Measurements from ENCODE around the gene AP3S2.

The AP3S2 gene

DNA sequence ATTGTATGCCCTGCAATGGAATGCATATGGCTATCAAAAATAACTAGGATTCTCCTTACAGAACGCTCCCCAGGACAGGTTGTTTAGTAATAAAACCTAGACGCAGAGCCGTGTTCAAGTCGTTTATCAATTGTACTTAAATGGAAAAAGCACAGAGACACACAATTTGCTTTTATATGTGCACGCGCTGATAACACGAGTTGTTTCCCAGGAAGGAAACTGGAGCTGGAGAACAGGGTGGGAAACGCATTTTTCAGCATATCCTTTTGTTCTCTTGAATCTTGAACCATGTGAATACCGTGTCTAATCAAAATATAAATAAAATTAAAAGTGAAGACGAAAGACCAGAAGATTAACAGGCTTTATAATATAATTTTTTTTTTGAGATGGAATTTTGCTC is 75.5 kb downstream of the AP3S2 start:
- in situ Hi-C loops (cut with MboI; ENCODE audit: low sequenced_read_pairs) = no loop called here

DNA sequence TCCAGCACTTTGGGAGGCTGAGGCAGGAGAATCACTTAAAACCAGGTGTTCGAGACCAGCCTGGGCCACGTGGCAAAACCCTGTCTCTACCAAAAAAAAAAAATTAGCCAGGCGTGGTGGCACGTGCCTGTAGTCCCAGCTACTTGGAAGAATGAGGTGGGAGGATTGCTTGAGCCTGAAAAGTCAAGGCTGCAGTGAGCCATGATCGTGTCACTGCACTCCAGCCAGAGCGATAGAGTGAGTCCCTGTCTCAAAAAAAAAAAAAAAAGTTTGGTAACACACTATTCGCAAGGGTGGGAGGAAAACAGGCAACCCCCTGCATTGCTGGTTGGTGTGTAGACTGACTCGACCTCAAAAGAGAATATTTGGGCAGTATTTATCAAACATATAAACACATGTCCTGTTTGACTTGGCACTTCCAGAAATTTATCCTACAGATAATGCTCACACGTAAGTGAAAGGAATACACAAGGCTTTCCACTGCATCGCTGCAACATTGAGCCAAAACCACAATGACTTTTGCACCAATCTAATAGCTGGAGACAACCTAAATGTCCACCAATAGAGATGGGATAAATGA is 76.0 kb downstream of the AP3S2 start:
- in situ Hi-C loops (cut with MboI; ENCODE audit: low sequenced_read_pairs) = no loop called here

DNA sequence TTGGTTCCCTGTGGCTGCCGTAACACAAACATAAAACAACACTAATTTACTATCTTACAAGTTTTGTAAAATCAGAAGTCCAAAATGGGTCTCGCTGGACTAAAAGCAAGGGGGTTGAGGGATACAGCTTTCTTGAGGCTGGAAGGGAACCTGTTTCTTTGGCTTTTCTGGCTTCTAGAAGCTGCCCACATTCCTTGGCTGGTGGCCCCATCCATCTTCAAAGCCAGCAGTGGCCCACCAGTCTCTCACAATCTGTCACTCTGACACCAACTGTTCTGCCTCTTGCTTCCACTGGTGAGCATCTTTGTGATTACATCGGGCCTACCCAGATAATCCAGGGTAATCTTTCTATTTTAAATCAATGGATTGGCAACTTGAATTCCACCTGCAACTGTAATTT is 78.0 kb downstream of the AP3S2 start:
- in situ Hi-C loops (cut with MboI; ENCODE audit: low sequenced_read_pairs) = no loop called here

DNA sequence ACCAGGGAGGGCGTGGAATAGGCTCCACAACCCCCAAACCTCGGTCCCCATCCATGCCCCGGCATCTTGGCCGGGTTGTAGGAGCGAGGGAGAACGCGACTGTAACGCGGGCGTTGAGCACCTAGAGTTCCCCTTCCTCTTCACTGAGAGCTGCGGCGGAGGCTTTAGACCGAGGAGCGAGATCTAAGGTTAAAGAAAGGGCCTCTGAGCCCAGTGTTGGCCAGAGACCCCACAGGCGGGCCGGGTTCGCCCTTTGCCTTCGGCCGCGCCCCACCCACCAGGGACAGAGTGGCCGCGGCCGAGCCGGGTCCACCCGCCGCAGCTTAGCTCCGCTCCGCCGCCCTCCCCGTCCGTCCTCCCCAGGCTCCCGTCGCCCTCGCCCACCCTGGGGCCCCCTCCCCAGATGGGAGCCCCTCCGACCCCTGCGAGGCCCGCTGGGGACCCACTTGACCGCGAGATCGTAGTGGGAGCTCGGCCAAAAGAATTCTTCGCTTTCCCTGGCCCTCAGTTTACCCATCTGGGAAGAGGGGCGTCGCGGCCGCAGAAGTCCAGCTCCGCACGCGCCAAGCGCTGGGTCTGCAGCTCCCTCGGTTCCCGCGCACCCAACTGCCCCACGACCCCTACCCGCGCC is 79.6 kb downstream of the AP3S2 start:
- in situ Hi-C loops (cut with MboI; ENCODE audit: low sequenced_read_pairs) = no loop called here

DNA sequence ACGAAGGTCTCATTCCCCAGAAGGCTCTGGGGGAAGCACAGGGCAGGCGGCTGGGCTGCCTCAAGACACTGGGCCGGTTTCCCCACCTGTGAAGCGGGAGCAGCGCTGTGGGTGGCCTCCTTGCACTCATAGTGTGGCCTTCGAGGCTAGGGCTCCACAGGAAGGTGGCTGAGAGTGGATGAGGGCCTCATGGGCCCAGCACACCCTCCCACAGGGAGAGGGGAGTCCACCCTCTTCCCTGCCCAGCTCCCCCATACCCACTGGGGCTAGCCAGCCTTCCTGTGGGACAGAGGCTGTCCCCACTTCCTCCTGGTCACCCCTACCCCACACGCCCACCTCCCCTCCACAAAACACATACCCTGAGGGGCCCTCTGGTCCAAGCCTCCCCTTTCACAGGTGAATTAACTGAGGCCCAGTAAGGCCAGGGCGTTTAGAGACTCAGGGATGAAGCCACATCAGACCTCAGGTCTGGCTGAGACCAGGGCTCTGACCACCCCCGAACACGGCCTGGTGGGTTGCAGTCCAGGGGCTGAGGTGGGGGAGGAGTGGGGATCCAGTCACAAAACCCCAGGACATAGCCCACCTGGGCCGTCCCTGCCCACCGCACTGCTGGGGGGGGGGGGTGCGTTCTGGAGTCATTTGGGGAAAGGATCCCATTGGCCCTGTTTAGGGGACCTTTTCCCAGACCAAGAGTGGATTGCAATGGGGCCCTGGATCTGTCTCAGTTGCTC is 80.2 kb downstream of the AP3S2 start:
- in situ Hi-C loops (cut with MboI; ENCODE audit: low sequenced_read_pairs) = no loop called here

DNA sequence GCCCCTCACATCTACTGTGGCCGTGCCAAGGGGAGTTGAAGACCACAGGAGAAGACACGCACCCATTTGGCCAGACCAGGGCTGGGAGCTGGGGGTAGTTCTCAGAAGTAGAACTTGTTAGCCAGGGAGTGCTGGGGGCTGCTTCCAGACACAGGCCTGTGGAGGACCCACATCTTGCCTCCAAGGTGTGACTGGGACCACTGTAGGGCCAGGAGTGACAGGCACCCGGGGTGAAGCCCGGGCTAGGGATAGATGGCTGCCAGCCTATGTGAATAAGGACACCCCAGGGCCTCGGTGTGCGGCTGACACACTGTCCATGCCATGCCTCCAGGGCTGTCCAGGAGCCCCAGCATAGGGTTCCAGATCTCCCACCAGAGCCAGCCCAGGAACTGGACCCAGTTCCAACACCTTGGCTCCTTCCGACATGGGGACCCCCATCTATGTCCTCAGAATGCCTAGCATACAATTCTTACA is 80.9 kb downstream of the AP3S2 start:
- in situ Hi-C loops (cut with MboI; ENCODE audit: low sequenced_read_pairs) = no loop called here

DNA sequence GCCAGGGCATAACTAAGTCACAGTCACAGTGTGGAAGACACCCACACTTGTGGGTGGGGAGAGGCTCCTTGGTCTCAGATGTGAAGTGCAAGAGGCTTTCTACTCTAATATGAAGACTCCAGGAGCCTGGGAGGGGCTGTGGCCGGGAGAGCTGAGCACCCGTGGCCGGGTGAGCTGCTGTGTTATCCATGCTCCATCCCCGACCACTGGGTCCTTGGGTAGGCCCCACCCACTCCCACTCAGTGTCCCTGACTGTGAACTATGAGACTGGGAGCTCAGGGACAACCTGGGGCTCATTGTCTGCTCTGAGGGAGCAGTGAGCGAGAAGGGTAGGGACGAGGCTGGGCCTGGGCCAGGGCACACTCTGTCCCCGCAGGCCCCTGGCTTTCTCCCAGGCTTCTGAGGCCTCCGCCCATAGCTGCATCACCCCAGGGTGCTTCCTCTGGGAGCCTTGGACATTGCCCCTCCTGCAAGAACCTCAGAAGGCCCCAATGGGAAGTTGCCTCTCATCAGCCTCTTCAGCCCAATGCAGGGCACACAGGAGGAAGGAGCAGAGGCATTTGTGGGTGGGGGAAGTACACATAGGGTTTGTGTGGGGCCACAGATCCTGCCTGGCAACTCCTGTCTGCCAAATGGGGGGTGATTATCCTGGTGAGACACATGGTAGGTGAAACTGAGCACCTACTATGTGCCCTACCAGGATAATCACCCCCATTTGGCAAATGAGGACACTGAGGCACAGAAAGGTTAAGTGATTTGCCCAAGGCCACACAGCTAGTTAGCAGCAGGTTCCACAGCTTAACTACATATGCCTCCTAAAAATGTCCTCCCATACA is 81.6 kb downstream of the AP3S2 start:
- in situ Hi-C loops (cut with MboI; ENCODE audit: low sequenced_read_pairs) = no loop called here

DNA sequence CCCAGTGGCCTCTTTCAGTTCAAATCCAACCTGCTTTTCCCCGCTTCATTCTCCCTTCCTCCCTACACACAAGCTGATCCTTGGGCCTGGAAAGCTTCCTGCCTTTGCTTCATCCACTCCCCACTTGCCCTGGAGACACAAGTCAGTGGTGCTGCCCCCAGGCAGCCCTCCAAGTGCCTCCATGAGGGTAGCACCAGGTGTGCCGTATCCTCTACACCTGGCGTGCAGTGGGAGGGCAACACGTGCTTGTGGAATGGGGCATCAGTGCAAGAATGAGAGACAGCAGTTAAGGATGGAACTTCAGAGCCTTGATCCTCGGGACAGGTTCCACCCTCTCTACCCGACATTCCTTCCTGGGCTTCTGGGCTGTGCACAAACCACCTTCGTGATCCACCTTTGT is 83.0 kb downstream of the AP3S2 start:
- in situ Hi-C loops (cut with MboI; ENCODE audit: low sequenced_read_pairs) = no loop called here

DNA sequence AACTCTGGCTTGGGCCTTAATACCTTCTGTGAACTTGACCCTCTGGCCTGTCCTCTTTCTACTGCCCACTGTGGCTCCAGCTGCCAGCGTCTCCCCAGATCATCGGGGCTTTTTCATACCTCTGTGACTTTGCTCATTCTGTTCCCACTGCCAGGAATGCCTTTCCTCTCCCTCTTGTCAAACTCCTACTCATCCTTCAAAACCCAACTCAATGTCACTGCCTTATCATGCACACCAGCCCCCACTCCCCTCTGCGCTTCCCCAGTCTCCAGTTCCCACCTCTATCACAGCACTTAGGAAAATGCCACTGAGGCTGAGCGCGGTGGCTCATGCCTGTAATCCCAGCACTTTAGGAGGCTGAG is 84.0 kb downstream of the AP3S2 start:
- in situ Hi-C loops (cut with MboI; ENCODE audit: low sequenced_read_pairs) = no loop called here

DNA sequence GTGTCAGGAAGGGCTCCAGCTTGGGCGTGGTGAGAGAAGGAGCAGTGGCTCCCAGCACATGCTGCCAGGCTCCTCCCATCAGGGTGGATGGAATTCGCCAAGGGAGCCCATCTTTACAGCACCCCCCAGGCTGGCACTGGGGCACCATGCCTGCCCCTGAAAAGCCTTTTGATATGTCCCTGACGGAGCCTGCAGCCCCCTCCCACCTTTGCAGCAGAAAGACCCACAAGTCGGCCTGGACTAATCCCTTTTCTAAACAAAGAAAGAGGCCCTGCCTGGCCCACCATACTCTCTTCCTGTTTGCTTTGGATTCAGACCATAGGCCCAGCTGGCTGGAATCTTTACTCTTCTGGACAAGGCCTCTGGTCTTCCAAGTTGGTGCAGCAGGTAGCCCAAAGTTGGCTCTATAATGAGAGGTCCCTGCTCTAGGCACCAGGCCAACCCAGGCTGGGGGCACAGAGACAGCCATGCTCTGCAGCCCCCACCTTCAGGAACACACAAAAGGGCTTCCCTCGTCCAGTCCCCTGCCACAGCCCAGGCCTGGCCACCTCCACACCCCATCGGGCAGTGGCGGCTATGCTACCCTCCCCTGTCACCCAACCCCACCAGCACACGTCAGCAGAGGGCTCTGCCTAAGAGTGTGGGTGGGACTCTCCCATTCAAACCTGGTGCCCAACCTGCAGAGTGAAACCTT is 84.6 kb downstream of the AP3S2 start:
- in situ Hi-C loops (cut with MboI; ENCODE audit: low sequenced_read_pairs) = no loop called here

DNA sequence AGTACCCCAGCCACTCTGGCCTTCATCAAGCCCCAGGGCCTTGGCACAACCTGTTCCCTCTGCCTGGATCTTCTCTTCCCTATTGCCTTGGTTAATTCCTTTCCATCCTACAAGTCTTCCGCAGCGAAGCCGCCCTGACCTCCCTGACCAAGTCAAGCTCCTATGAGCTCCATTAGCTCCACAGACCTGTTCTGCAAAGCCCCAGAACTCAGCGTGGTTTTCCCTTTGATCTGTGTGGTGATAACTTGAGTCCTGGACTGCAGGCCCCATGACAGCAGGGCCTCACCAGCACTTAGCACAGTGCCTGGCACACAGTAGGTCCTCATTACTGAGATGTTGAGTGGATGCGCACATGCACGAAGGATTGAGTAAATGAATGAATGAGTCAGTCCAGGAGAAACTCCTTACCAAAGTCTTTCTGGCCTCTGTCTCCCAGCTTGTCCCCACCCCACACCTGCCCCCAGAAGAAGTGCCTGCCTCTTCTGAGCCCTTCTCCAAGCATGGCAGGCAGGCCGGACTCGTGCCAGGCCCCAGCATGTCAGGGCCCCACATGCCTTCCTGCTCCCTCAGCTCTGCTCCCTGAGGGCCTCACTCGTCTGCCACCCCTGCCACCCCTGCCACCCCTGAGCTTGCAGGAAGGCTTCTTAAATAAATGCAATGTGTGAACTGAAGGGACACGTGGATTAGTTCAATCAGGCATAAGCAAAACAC is 85.5 kb downstream of the AP3S2 start:
- in situ Hi-C loops (cut with MboI; ENCODE audit: low sequenced_read_pairs) = no loop called here

DNA sequence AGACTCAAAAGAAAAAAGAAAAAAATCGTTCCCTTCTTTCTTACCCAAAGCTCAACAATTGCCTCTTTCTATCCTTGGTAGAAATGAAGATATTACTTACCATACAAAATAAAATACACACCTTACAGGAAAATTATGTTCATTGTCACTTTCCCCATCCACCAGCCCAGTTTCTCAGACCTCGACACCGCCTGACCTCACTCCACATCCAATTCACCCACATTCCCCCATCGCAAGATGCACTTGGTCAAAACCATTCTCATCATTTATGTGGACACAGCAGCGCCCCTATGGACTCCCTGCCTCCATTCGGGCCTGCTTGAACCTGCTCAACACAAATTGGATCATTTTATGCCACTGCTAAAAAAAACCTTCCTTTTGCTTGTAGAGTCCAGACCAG is 86.1 kb downstream of the AP3S2 start:
- in situ Hi-C loops (cut with MboI; ENCODE audit: low sequenced_read_pairs) = no loop called here

DNA sequence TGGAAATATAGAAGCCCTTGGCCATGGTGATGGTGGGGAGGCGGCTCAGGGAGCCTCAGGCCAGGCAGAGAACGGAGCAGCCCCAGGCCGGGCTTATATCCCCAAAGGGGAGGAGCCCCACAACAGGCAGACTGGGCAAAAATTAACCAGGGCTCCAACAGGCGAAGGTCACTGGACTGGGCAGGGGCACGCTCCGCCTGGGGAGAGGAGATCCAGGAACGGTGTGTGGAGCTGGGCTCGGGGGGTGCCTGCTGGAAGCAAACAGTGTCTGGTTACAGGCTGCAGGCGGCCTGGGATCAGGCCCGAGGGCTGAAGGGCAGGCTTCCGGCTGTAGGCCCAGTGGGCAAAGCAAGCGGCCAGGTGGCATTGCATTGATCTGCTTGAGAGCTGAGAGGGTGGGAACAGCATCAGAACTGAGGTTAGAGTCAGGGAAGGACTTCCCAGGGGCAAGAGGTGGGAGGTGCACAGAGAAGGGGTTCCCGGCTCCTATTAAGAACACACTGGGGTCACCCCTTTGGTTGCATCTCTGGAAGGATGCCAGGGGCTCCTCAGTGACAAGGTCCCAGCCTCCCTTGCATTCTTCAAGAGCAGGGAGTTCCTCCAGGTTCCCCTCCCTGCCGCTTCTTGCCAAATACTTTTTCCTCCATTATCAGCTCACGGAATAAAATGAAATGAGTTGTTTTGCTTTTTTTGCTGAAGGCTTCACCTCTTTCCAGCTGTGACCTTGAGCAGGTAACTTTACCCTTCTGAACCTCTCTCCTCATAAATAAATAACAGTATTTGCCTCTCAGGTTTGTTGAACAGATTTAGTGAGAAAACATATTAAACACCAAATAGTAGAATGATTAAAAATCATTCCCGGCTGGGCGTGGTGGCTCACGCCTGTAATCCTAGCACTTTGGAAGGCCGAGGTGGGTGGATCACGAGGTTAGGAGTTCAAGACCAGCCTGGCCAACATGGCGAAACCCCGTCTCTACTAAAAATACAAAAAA is 86.9 kb downstream of the AP3S2 start:
- in situ Hi-C loops (cut with MboI; ENCODE audit: low sequenced_read_pairs) = no loop called here

DNA sequence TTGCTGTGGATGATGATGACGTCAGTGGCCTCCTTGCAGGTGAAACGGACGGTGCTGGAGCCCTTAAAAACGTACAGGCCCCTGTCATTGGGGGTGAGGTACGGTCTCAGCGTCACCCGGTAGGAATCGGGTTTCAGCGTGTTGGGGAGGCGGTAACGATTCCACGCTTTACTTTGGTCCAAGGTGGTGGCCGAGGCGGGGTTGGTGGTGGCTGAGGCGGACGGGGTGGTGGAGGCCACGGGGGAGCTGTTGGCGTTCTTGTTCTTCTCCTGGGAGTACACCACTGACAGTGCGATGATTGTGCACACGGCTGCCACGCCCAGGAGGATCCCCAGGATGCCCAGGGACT is 87.6 kb downstream of the AP3S2 start:
- in situ Hi-C loops (cut with MboI; ENCODE audit: low sequenced_read_pairs) = no loop called here

DNA sequence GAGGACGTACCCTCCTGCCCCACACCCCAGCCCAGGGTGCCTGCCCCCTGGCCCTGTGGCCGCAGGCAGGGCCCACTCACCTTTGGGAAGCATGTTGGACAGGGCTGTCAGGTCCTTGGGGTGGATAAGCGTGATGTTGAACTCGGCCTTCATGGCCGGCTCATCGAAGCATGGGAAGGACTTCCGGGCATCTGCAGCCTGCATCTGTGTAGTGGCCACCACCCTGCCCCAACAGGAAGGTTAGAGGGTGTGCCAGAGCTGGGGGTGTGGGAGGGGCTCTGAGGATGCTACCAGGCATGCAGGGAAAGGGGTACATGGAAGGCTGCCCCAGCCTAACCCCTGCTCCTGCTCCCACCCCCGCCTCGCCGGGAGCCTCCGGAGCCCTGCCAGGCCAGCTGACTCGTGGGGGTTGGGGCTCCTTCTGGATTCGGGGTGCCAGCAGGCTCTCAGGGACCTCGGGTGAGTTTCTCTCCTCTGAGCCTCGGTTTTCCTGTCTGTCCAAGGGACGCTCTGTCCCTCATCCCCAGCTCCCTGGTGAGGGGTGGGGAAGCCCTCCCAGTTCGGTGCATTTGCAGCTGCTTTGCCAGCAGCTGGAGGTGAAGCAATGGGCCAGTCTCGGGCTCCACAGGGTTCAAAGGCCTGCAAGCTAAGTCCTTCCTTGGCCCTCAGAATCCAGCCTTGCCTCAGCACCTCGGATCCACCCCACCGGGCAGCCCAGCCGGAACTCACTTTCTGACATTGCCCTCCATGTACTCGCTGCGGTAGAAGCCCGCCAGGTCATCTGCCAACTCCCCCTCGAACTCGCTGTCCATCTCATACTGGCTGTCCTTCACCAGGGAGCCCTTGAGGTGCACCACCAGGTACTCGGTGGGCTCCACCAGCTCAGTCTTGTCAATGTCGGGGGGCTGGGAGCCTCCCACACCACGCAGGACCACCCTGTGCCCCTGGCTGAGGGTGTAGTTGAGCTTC is 88.3 kb downstream of the AP3S2 start:
- in situ Hi-C loops (cut with MboI; ENCODE audit: low sequenced_read_pairs) = no loop called here

DNA sequence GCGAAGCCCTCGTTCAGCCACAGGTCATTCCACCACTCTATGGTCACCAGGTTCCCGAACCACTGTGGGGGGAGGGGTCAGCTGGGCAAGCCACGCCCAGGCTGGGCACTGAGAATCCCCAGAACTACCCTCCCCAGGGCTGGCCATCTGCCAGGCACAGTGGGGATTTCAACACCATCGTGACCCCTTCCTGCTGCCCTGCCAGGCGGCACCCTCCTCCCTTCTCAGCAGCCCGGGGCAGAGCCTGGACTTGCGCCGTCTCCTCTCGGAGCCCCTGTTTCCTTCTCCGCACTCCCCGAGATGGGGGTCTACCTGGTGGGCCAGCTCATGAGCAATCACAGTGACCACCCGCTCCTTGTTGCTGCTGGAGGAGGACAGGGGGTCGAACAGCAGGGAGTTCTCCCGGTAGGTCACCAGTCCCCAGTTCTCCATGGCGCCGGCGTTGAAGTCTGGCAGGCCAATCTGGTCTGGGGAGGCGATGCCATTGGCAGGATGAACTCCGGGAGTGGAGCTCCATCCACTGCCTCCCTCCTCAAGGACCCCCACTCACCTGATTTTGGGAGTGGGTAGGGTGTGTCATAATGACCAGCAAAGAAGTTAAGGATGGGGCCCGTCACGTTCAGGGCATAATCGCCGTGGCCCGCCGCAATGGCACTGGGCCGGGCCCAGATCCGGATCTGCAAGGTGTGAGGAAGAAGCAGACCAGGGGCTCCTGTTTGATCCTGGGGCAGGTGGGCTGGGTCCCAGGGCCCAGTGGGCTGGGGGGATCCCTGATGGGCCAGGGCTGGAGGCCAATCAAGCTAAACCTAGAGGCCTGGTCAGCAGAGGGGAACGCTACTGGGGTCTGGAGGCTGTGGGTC is 89.6 kb downstream of the AP3S2 start:
- in situ Hi-C loops (cut with MboI; ENCODE audit: low sequenced_read_pairs) = no loop called here

Measured in HL-60/S4 (cell line).